IPS-18c (cell line): ENCODE results near the gene CFAP410.
"Not testable (repeated sequence)": the region's sequence is repeated elsewhere in the genome, so short reads cannot be mapped to it uniquely, and the experiment has no call there.

Source experiments
- H3K4me3 ChIP-seq: 2 replicates; pipeline ENCODE4 v1.7.0; 2013; ENCODE audit warnings: low read depth, mild to moderate bottlenecking, low read length, moderate library complexity; ENCODE audit not compliant: insufficient read depth
- H3K9me3 ChIP-seq: one replicate; pipeline ENCODE4 v1.6.1; 2013; ENCODE audit warnings: mild to moderate bottlenecking, low read length, moderate library complexity; ENCODE audit not compliant: control insufficient read depth, insufficient read depth

CFAP410 gene

GRCh38 chr21:44371596-44371995 is 32.4 kb upstream of the CFAP410 start:
- H3K4me3 ChIP-seq = no peak overlapping the region
- H3K9me3 ChIP-seq = peaks cover 2% of the 10 kb centered on the region

DNA sequence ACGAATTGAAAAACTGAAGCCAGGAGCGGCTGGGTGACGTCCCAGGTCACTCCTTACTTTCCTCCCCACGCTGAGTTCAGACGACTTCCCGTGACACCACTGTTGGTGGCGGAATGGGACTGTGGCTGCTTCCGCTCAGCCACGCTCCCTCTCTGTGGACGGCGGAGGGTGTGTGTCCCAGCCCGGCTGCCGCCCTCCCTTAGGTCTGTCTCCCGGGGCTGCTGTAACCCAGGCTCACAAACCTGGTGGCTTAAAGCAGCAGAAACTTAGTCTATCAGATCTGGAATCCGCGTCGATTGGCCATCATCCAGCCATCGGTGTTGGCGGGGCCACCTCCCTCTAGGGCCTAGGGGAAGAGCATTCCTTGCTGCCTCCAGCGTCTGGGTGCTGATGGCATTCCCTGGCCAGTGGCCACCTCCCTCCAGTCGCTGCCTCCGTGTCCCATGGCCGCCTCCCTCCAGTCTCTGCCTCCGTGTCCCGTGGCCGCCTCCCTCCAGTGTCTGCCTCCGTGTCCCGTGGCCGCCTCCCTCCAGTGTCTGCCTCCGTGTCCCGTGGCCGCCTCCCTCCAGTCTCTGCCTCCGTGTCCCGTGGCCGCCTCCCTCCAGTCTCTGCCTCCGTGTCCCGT is 31.7 kb upstream of the CFAP410 start:
- peaks cover 2% of the 10 kb centered on the region for H3K9me3 ChIP-seq
- H3K4me3 ChIP-seq = no peak overlapping the region

GRCh38 chr21:44370027-44370735 is 31.0 kb upstream of the CFAP410 start:
- H3K9me3 ChIP-seq = peaks cover 2% of the 10 kb centered on the region
- H3K4me3 ChIP-seq = peak overlapping the region; percentile 20; the same call in 1 of the 2 replicates

DNA sequence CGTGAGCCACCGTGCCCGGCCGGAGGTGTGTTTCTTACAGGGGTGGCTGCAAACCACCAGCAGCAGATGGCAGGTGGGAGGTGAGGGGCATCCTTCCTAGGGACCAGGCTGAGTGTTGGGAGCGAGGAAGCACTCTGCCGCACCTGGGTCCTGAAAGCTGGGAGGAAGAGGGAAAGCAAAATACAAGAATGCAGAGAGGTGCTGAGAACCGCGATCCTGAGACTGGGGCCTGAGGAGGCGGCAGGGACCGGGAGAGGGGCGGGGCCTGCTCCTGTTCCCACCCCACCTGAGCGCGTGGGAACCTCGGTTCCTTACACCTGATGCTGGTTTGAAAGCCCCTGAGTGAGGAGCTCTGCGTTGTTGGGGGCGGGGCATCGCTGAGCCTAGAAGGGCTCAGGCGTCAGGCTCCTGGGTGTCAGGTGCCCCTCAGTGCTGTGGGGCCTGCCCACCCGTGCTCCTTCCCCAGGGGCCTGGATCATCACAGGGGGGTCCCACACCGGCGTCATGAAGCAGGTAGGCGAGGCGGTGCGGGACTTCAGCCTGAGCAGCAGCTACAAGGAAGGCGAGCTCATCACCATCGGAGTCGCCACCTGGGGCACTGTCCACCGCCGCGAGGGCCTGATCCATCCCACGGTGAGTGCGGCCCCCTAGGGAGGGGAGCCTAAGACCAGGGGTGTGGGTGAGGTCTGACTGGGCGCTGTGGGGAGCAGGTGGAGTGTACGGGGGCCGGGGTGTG is 29.7 kb upstream of the CFAP410 start:
- Histone ChIP-seq H3K4me3 (peak overlapping the region; percentile 28; the same call in 1 of the 2 replicates), H3K9me3 (peaks cover 2% of the 10 kb centered on the region)

DNA sequence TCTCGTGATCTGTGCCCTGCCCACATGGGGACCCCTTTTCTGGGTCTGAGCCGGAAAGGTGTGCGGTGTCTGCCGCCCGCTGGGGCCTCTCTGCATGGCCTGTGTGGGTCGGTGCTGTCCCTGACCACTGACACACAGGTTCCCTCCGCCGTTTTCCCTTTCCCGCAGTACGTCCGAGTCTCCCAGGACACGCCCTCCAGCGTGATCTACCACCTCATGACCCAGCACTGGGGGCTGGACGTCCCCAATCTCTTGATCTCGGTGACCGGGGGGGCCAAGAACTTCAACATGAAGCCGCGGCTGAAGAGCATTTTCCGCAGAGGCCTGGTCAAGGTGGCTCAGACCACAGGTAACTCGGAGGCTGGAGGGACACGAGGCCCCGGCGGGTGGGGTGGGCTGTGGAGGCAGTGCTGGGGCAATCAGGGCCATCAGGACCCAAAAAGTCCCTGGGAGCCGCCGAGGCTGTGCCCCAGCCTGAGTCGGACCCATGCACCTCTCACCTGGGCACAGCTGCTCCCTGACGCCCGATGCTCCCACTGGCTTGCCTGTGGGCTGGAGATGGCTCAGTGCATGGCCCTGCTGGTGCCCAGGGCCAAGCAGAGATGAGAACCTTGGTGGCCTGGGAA is 27.5 kb upstream of the CFAP410 start:
- Histone ChIP-seq H3K4me3 (no peak overlapping the region), H3K9me3 (peaks cover 2% of the 10 kb centered on the region)

GRCh38 chr21:44365967-44366585 is 26.9 kb upstream of the CFAP410 start:
- H3K9me3 ChIP-seq = peaks cover 2% of the 10 kb centered on the region
- H3K4me3 ChIP-seq = no peak overlapping the region

- Histone ChIP-seq H3K4me3 (no peak overlapping the region), H3K9me3 (peaks cover 2% of the 10 kb centered on the region)
These were observed 26.2 kb upstream of the CFAP410 start for GRCh38 chr21:44365251-44365966.

DNA sequence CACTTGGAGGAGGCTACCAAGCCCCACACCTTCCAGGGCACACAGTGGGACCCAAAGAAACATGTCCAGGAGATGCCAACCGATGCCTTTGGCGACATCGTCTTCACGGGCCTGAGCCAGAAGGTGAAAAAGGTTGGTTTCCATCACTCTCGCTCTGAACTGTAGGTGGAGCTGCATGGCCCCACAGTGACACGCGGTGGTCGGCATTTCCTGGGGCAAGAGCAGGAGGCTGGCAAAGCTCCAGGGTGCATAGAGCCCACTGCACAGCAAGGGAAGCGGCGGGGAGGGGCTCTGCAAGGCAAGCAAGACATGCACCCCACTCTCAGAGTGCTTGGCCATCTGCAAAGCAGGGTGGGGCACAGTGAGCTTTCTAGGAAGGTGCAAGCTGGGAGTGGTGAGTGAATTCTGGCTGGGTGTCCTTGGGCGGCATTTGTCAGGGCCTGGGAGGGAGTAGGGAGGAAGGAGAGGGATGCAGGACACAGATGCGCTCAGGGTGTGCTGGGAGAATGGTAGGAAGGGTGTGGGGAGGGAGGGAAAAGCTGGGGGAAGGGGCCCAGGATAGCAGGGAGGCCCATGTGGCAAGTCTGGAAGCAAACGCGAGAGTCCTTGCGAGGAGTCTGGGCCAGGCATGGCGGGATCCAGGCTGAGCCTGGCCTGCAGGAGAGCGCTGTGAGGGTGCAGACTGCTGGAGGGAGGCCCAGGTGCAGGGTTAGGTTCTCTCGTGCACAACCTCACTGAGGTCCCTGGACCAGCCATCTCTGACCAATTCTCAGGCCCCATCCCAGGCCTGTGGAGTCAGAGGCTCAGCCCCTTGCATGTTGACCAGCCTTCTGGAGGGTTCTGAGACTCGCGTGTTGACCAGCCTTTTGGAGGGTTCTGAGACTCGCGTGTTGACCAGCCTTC is 25.2 kb upstream of the CFAP410 start:
- no peak overlapping the region for H3K4me3 ChIP-seq
- peaks cover 2% of the 10 kb centered on the region for H3K9me3 ChIP-seq

DNA sequence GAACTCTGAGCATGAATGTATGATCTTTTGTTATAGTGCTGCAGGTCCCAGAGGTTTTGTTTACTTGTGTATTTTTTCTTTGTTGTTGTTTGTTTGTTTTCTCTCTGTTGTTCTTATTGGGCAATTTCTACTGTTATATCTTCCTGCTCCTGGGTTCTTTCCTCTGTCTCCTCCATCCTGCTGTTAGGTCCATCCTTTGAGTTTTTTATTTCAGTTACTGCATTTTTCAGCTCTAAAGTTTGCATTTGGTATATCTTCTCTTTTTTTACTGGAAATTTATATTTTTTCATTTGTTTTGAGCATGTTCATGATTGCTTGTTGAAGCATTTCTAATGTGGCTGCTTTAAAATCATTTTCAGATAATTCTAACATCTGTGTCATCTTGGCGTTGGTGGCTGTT is 24.1 kb upstream of the CFAP410 start:
- no peaks in the 10 kb centered on the region for H3K9me3 ChIP-seq
- no peak overlapping the region for H3K4me3 ChIP-seq

DNA sequence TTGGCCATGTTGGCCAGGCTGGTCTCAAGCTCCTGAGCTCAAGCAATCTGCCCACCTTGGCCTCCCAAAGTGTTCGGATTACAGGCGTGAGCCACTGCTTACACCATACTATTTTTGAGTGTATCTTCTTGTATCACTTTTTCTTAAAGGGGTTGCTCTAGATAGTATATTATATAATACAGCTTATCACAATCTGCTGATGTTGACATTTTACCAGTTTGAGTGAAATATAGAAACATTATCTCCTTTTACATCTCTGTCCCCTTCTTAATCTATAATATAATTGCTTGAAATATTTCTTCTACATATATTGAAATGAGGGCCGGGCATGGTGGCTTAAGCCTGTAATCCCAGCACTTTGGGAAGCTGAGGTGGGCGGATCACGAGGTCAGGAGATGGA is 22.7 kb upstream of the CFAP410 start:
- H3K9me3 ChIP-seq, H3K4me3 ChIP-seq: not testable (repeated sequence)

DNA sequence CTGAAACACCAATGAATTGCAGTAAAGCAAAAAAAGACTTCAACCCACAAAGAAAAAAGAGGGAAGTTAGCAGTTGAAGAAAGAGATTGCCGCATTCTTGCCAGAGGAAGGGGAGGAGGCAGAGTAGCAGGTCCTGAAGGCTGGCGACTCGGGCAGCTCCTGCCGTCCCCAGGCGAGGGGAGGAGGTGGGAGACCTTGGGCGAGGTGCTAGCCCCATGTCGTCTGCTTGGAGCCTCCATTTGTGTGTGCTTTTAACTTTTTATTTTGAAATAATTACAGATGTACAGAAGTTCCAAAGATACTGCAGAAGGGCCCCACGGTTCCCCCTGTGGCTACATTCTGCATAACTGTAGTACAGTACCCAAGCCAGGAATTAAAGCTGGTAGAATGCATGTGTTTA is 21.0 kb upstream of the CFAP410 start:
- H3K9me3 ChIP-seq = no peaks in the 10 kb centered on the region
- no peak overlapping the region for H3K4me3 ChIP-seq

DNA sequence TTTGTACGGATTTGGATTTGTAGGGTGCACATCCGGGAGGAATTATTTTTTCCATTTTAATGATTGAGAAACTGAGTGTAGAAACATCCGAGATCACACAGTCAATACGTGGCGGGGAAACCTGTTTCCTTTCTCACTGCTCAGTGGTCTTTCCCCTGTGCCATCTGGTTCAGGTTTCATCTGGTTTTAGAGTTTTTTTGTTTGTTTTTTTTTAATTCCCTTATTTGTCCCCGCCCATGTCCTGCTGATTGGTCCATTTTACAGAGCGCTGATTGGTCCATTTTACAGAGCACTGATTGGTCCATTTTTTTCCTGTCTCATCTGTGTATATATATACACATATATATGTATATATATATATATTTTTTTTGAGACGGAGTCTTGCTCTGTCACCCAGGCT is 20.2 kb upstream of the CFAP410 start:
- H3K4me3 ChIP-seq = no peak overlapping the region
- H3K9me3 ChIP-seq = peaks cover 2% of the 10 kb centered on the region

- H3K4me3 ChIP-seq = no peak overlapping the region
- H3K9me3 ChIP-seq = peaks cover 2% of the 10 kb centered on the region
These were observed 18.1 kb upstream of the CFAP410 start for GRCh38 chr21:44357064-44357837.

DNA sequence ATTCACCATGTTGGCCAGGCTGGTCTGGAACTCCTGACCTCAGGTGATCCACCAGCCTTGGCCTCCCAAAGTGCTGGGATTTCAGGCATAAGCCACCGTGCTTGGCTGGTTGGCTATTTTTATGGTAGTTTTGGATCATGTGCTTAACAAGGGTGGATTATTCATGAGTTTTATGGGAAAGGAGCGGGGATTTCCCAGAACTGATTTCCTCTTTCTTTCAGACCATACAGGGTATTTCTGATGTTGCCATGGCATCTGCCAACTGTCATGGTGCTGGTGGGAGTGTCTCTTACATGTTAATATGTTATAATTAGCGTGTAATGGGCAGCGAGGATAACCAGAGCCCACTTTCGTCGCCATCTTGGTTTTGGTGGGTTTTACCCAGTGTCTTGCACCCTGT is 17.4 kb upstream of the CFAP410 start:
- Histone ChIP-seq H3K9me3 (peaks cover 2% of the 10 kb centered on the region), H3K4me3 (no peak overlapping the region)

GRCh38 chr21:44356160-44356559 is 17.0 kb upstream of the CFAP410 start:
- no peak overlapping the region for H3K4me3 ChIP-seq

More at GRCh38 chr21:44356160-44356559, 17.0 kb upstream of the CFAP410 start:
- peaks cover 2% of the 10 kb centered on the region for H3K9me3 ChIP-seq
